ENCODE measurements around the gene SKP1.

The SKP1 gene

DNA sequence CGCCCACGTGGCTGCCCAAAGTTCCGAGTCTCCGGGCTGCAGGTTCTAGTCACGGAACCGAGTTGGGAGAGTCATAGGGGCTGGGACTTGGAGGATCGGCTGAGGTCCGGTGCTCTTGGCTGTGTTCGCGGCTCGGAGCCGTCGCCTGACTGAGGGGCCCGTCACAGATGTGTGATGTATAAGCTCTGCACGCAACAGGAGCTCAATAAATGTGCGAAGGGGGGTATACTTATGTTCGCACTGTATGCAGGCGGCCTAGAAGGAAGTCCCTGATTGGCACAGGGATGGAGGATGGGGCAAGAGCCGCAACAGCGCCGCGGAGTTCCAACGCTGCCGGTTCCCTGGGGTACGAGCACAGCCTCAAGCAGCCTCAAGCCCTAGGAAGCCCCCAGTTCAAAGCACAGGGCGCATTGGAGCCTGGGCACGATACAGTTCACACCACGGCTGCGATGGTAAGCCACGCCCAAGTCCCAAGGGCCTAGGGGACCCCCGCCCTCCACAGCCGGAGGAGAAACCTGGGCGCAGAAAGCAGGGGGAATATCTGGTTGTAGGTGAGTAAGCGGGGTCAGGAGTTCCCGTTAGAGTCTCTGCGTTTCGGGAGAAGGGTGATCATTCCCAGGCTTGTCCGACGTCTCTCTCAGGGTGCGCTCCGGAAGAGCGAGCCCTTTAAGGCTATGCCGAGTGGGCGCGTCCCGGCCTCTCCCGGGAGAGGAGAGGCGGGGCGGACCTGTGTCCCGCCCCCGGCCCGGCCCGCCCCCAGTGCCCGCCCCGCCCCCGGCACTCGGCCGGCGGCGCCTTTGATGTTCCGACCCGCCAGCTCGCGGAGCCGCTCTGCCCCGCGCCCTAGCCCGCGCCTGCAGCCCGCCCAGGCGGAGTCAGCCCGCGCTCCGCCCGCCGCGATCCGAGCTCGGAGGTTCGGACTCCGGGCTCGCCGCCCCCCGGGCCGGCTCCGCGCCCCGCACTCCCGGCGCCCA is 62.6 kb downstream of the SKP1 start, which contains the start of gene TCF7:
TSS of gene TCF7 (plus strand) at position 780 of the 974 bp plus-strand sequence. CDS start 226 bp downstream, outside the sequence.
- peak; percentile 66 for DNase-seq (ENCODE audit: low read depth)

DNA sequence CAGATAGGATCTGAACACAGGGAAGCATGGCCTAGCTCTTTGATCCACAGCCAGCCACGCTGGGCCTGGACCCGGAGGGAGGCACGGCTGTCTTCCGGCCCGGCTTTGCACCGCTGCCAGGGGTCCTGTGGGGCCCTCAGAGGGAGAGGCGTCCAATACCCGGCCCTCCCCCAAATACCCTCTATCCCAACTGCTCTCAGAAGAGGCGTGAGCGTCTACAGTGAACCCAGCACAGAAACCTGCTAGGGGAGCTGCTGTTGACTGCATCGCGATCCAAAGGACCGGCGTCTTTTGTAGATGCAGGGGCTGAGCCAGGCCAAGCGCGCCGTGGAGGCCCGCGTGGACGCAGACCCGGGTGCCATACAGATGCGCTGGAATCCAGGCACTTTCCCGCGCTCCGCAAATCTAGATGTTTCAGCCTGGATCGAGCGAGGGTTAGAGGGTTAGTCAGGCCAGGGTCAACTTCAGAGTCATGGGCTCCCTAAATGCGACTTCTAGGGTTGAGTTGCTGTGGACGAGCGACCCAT is 63.3 kb downstream of the SKP1 start:
- DNase-seq (ENCODE audit: low read depth): no peak

DNA sequence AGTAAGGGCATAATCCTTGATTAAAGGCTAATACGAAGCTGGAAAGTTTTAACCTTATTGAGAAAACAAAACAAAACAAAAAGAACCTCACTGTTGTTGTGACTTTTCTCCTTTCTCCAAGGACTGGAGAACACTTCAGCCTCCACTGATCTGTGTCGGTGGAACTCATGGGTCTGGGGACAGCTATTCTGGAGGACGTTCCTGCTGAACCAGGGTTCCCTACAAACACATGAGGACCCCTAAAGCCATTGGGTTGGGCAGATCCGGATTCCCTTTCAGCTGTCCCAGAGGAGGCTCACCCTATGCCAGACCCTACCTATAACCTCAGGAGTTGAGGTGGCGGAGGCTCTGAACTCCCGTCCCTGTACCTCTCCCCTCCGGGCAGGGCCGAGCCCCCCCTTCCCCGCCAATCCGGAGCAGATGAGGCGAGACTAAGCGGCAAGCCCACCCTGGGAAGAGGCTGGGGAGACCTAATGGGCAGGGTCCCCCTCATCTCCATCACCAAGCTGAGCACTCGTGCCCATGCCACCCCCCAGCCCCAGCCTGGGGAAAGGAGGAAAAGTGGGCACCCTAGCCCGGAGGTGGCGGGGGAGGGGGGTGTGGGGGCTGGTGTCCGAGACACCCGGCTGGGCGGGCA is 63.9 kb downstream of the SKP1 start:
- no peak for DNase-seq (ENCODE audit: low read depth)

- DNase-seq (ENCODE audit: low read depth): no peak
These were observed 64.8 kb downstream of the SKP1 start for GRCh38 chr5:134111741-134112647.

- DNase-seq (ENCODE audit: low read depth): no peak
These were observed 66.4 kb downstream of the SKP1 start for GRCh38 chr5:134110382-134110781.

- no peak for DNase-seq (ENCODE audit: low read depth)
These were observed 69.0 kb downstream of the SKP1 start for GRCh38 chr5:134107779-134108178.

DNA sequence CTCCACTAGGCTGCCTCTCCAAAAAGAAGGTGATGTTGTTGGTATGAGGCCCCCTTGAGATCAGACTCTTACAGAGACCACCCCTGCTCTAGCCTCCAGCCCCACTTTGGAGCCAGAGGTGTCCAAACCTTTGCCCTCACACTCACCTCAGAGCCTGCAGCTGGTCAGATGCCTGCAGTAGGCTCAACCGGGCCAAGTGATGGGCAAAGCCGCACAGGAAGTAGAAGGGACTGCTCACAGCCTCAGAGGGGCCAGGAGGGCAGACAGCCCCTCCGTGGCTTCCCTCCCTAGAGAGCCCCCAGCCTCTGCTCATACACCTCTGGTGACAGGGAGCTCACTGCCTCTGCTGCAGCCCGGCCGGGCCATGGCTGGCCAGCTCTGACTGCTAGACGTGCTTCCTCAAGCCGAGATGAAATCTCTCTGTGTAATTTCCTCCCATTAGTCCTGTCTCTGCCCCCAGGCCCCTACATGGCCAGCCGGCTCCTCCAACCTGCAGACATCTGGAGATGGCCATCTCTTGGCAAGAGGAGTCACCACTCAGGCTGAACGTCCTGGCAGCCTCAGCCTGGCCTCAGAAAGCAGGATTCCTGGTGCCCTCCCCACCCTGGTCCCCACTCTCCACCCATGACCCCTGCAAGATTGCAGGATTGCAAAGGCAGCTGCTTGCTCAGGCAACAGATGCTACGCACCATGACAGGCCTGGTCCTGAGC is 69.6 kb downstream of the SKP1 start:
- DNase-seq (ENCODE audit: low read depth): no peak

- no peak for DNase-seq (ENCODE audit: low read depth)
These were observed 72.6 kb downstream of the SKP1 start for GRCh38 chr5:134103998-134104654.

DNA sequence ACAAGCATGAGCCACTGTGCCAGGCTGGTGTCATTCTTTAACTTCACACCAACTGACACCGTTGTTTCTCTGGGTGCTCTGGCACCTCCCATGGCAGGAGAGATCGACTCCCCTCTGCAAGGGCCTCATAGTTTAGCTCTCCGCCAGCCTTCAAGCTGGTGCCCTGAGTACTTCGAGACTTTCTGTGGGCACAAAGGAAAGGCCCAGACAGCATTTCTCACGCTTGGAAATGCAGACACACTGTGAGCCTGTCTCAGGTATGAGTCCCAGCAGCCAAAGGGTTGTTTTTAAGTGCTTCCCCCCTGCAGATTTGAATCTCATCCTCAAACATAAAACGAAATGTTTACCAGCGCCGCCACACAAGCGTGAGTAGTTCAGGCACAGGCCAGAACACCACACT is 73.4 kb downstream of the SKP1 start:
- no peak for DNase-seq (ENCODE audit: low read depth)

- DNase-seq (ENCODE audit: low read depth): peak; percentile 69
These were observed 74.9 kb downstream of the SKP1 start for GRCh38 chr5:134101686-134102439.

GRCh38 chr5:134100283-134101091 is 76.3 kb downstream of the SKP1 start:
- peak; percentile 80 for DNase-seq (ENCODE audit: low read depth)

DNA sequence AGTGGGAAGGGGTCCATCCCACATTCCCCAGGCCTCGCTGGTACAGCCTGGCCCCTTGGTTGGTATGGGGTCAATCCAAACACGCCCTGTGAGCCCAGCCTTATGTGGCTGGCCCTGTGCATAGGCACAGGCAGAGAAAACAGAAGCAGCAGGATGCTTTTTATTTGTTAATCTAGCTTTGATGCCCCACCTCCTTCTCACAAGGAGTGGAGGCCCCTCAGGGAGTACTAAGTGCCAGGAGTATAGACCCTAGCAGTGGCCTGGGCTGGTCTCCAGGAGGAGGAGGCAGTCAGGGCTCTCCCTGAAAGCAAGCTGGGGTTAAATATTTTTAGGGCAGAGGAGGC is 76.8 kb downstream of the SKP1 start:
- no peak for DNase-seq (ENCODE audit: low read depth)

GRCh38 chr5:134099288-134099872 is 77.4 kb downstream of the SKP1 start:
- DNase-seq (ENCODE audit: low read depth): no peak
